Mesendoderm (in vitro differentiated cells): Measurements from ENCODE around the gene PSME1.

ENCODE experiments used
- DNase-seq: peaks from one replicate; pipeline ENCODE4 v3.0.0; 2013
- H2AK5ac ChIP-seq: 2 replicates; pipeline ENCODE4 v1.6.1; 2013; ENCODE audit warnings: low read length, inconsistent platforms
- H2BK120ac ChIP-seq: 2 replicates; pipeline ENCODE4 v1.6.1; 2013; ENCODE audit warnings: low read depth, mild to moderate bottlenecking, low read length, moderate library complexity, mixed read lengths
- H2BK15ac ChIP-seq: replicated peaks from 2 replicates; pipeline ENCODE4 v1.6.1; 2013; ENCODE audit warnings: low read depth, mild to moderate bottlenecking, moderate library complexity
- H2BK5ac ChIP-seq: 2 replicates; pipeline ENCODE4 v1.6.1; 2013; ENCODE audit warnings: low read length, inconsistent platforms
- H3K18ac ChIP-seq: 2 replicates; pipeline ENCODE4 v1.6.1; 2013; ENCODE audit warnings: mild to moderate bottlenecking, low read length, mixed read lengths
- H3K23ac ChIP-seq: one replicate; pipeline ENCODE4 v1.6.1; 2013; ENCODE audit warnings: low read length
- H3K27ac ChIP-seq: 2 replicates; pipeline ENCODE4 v1.5.1; 2013; ENCODE audit warnings: low read depth, mild to moderate bottlenecking, inconsistent platforms, low read length, moderate library complexity
- H3K27me3 ChIP-seq: 2 replicates; pipeline ENCODE4 v1.6.1; 2013; ENCODE audit warnings: low read length, control low read depth, mild to moderate bottlenecking, inconsistent platforms; ENCODE audit not compliant: insufficient read depth, poor library complexity
- H3K36me3 ChIP-seq: 2 replicates; pipeline ENCODE4 v1.6.1; 2013; ENCODE audit warnings: low read length, inconsistent platforms; ENCODE audit not compliant: control insufficient read depth, insufficient read depth
- H3K4ac ChIP-seq: one replicate; pipeline ENCODE4 v1.6.1; 2013; ENCODE audit warnings: low read depth, mild to moderate bottlenecking, low read length, moderate library complexity
- H3K4me1 ChIP-seq: 2 replicates; pipeline ENCODE4 v1.6.1; 2013; ENCODE audit warnings: low read depth, low read length, inconsistent platforms; ENCODE audit not compliant: control insufficient read depth
- H3K4me2 ChIP-seq: 2 replicates; pipeline ENCODE4 v1.6.1; 2013; ENCODE audit warnings: low read length
- H3K4me3 ChIP-seq: 2 replicates; pipeline ENCODE4 v1.5.1; 2013; ENCODE audit warnings: mild to moderate bottlenecking, low read length
- H3K56ac ChIP-seq: one replicate; pipeline ENCODE4 v1.6.1; 2013; ENCODE audit warnings: low read length
- H3K79me1 ChIP-seq: 2 replicates; pipeline ENCODE4 v1.6.1; 2013; ENCODE audit warnings: low read length, inconsistent platforms
- H3K79me2 ChIP-seq: 2 replicates; pipeline ENCODE4 v1.6.1; 2013; ENCODE audit warnings: mild to moderate bottlenecking, low read length; ENCODE audit not compliant: control insufficient read depth, insufficient read depth
- H3K9ac ChIP-seq: 2 replicates; pipeline ENCODE4 v1.6.1; 2013; ENCODE audit warnings: low read length, inconsistent platforms
- H4K5ac ChIP-seq: one replicate; pipeline ENCODE4 v1.6.1; 2013; ENCODE audit warnings: low read length
- H4K8ac ChIP-seq: one replicate; pipeline ENCODE4 v1.6.1; 2013; ENCODE audit warnings: low read depth, mild to moderate bottlenecking, control low read depth, low read length, moderate library complexity
- WGBS: extraction: QIAGEN DNeasy Blood & Tissue Kit; methylation state at CpG from one replicate; pipeline ENCODE4 v1.1.7; 2013; ENCODE audit warnings: low lambda C conversion rate, missing lambda C conversion rate; ENCODE audit not compliant: insufficient coverage; ENCODE audit errors: extremely low coverage; 5-methylcytosine and 5-hydroxymethylcytosine counted together

The PSME1 gene

GRCh38 chr14:24155100-24155499, 19.1 kb downstream of the PSME1 start:
- Histone ChIP-seq H2BK5ac (no peak overlapping the region), H4K8ac (no peak overlapping the region), H4K5ac (no peak overlapping the region), H3K27ac (no peak overlapping the region), H3K4me1 (no peaks in the 10 kb centered on the region), H3K56ac (no peak overlapping the region), H3K18ac (no peak overlapping the region), H3K36me3 (peaks cover 31% of the 10 kb centered on the region), H3K79me2 (no peaks in the 10 kb centered on the region), H3K4me2 (no peak overlapping the region), H2BK15ac (no peak overlapping the region), H3K23ac (no peak overlapping the region), H3K4ac (no peak overlapping the region), H3K27me3 (no peaks in the 10 kb centered on the region), H3K79me1 (peaks cover 1% of the 10 kb centered on the region), H2AK5ac (no peak overlapping the region), H3K9ac (no peak overlapping the region), H2BK120ac (no peak overlapping the region), H3K4me3 (no peak overlapping the region)
- WGBS, result no CpG with 5 or more reads among the region's 10 CpGs
- DNase-seq, result no peak

DNA sequence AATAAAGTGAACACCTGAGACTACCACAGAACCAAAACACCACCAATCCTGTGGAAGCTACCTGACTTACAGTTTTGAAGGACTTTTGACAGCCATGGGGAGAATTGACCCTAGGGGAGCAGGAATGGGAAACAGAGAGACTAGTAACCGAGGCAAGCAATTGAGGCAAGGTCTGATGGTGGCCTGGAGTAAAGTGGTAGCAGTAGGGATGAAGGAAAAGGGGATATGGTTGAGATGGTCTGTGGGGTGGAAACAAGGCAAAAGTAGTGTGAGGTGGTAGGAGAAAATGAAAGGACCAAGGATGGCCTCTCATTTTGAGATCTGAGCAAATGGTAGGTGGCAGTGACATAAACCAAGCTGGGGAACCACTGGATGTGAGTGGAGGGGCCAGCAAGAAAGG, 20.8 kb downstream of the PSME1 start:
- peaks cover 22% of the 10 kb centered on the region for H3K36me3 ChIP-seq
- no CpG with 5 or more reads among the region's 1 CpG for WGBS

GRCh38 chr14:24157331-24157730, 21.3 kb downstream of the PSME1 start:
- Histone ChIP-seq H3K4me3 (no peak overlapping the region), H3K4ac (no peak overlapping the region), H3K56ac (no peak overlapping the region), H3K23ac (no peak overlapping the region), H2AK5ac (no peak overlapping the region), H3K36me3 (peaks cover 23% of the 10 kb centered on the region), H2BK15ac (no peak overlapping the region), H4K5ac (no peak overlapping the region), H3K79me1 (peaks cover 2% of the 10 kb centered on the region), H3K9ac (no peak overlapping the region), H3K27me3 (no peaks in the 10 kb centered on the region), H3K79me2 (no peaks in the 10 kb centered on the region), H3K27ac (no peak overlapping the region), H4K8ac (no peak overlapping the region), H3K4me1 (peaks cover 5% of the 10 kb centered on the region), H3K18ac (no peak overlapping the region), H3K4me2 (no peak overlapping the region), H2BK120ac (no peak overlapping the region), H2BK5ac (no peak overlapping the region)
- DNase-seq, result no peak
- no CpG with 5 or more reads among the region's 12 CpGs for WGBS

More for the DNA sequence above, 20.8 kb downstream of the PSME1 start:
- no peak overlapping the region for H2BK5ac ChIP-seq
- H3K9ac ChIP-seq, result no peak overlapping the region
- H3K23ac ChIP-seq, result no peak overlapping the region
- no peak overlapping the region for H3K4ac ChIP-seq
- H4K8ac ChIP-seq, result no peak overlapping the region
- H2AK5ac ChIP-seq, result no peak overlapping the region
- H3K79me1 ChIP-seq, result peaks cover under 1% of the 10 kb centered on the region
- peaks cover 5% of the 10 kb centered on the region for H3K4me1 ChIP-seq
- H3K18ac ChIP-seq, result no peak overlapping the region
- H2BK120ac ChIP-seq, result no peak overlapping the region
- no peak overlapping the region for H3K27ac ChIP-seq
- H3K4me2 ChIP-seq, result no peak overlapping the region
- no peak overlapping the region for H4K5ac ChIP-seq
- H3K4me3 ChIP-seq, result no peak overlapping the region
- no peaks in the 10 kb centered on the region for H3K27me3 ChIP-seq
- no peak overlapping the region for H3K56ac ChIP-seq
- H2BK15ac ChIP-seq, result no peak overlapping the region
- no peaks in the 10 kb centered on the region for H3K79me2 ChIP-seq
- no peak for DNase-seq

DNA sequence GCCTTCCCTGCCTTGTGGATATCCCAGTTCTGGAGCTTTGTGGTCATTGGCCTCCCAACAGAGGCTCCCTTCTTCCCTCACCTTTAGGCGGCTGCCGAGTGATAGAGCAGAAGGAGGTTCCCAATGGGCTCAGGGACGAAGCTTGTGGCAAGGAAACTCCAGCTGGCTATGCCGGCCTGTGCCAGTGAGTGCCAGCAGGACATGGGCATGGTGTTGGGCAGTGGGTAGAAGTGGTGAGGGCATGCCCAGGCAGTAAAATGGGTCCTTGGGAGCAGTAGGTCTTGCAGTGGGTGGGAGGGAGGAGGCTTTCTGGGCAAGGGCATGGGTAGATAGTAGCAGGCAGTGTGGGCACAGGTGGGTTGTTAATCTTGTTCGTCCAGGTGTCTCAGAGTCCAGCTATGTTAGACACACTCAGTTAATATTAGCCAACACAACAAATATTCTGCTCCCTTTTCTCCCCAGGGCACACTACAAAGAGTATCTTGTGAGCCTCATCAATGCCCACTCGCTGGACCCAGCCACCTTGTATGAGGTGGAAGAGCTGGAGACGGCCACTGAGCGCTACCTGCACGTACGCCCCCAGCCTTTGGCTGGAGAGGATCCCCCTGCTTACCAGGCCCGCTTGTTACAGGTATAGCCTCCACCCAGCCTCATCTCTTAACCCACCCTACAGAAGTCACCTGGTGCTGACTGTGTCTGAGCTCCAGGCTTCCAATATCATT, 23.9 kb downstream of the PSME1 start:
- Histone ChIP-seq H3K36me3 (peaks cover 27% of the 10 kb centered on the region), H2BK15ac (no peak overlapping the region), H2BK120ac (no peak overlapping the region), H3K18ac (no peak overlapping the region), H3K56ac (no peak overlapping the region), H3K23ac (no peak overlapping the region), H4K5ac (no peak overlapping the region), H3K4me1 (peaks cover 5% of the 10 kb centered on the region), H3K79me2 (no peaks in the 10 kb centered on the region), H3K9ac (no peak overlapping the region), H2AK5ac (no peak overlapping the region), H4K8ac (no peak overlapping the region), H2BK5ac (no peak overlapping the region), H3K4me3 (no peak overlapping the region), H3K27me3 (no peaks in the 10 kb centered on the region), H3K27ac (no peak overlapping the region), H3K4ac (no peak overlapping the region), H3K79me1 (peaks cover 2% of the 10 kb centered on the region), H3K4me2 (no peak overlapping the region)
- DNase-seq, result no peak
- no CpG with 5 or more reads among the region's 11 CpGs for WGBS

DNA sequence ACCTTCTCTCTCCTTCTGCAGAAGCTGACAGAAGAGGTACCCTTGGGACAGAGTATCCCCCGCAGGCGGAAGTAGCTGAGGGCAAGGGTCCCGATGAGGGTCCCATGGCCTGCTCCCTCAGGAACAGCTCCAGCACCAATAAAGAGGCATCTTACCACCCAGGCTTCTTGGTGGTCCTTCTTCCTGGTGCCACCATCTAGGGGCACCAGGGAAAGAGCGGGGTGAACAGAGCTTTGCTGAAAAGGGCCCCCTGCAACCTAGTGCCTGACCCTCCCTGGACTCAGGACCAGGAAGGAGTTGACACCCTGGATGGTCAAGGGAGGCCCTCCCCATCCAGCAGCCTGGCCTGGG, 24.5 kb downstream of the PSME1 start:
- Histone ChIP-seq H2BK15ac (no peak overlapping the region), H3K18ac (no peak overlapping the region), H3K4me2 (no peak overlapping the region), H3K56ac (no peak overlapping the region), H2BK120ac (no peak overlapping the region), H3K27ac (no peak overlapping the region), H4K5ac (no peak overlapping the region), H2BK5ac (no peak overlapping the region), H3K4me1 (peaks cover 5% of the 10 kb centered on the region), H3K4me3 (no peak overlapping the region), H4K8ac (no peak overlapping the region), H3K23ac (no peak overlapping the region), H3K79me2 (no peaks in the 10 kb centered on the region), H3K79me1 (peaks cover 2% of the 10 kb centered on the region), H3K9ac (no peak overlapping the region), H3K4ac (no peak overlapping the region), H3K27me3 (no peaks in the 10 kb centered on the region), H3K36me3 (peaks cover 26% of the 10 kb centered on the region), H2AK5ac (no peak overlapping the region)
- DNase-seq, result no peak
- WGBS, result no CpG with 5 or more reads among the region's 4 CpGs
